Measurements from ENCODE around the gene CCDC157. TPM values are rescaled to one million over a fixed set of nuclear protein-coding genes. Genes with fewer than 3 reads are reported as not detected.

CCDC157 gene
- total and polyA plus RNA-seq, 9 of the 15 experiments (the other 6 are each of a cell fraction or from before 2014, with no cell fraction given), result 0.04 to 1.3 (median 0.68) TPM

DNA sequence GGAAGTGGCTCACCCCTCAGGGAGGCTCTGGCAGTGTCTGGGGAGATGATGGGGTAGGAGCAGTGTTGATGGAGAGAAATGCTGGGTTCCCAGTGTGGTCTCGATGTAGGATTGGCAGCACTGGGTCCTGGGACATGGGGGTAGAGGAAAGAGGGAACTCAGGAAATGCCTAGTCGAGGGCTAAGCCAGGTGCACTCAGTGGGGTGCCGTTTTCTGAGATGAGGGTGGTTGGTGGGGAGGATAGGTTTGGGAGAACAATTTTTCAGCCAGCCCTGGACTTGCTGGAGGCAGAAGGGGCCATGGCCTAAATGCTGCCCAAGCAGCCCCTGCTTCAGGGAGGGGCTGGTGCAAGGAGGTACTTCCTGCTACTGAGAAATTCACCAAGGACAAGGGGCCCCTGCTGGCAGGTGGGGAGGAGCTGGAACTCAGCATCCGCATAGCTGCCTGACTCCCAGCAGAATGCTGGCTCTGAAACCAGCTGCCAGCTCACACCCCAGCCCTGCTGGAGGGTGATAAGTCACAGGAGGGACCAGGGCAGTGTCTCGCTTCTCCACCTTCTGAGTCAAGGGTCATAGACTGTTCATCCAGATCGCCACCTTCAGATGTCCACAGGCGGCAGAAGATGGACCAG is 6.0 kb downstream of the CCDC157 start:
- no peak overlapping the region for H3K4me3 ChIP-seq
- peak; percentile 69 for ATAC-seq
- no peak for FAIRE-seq
- no peak overlapping the region for H3K4me2 ChIP-seq (ENCODE audit: insufficient read depth, low read length)
- intact Hi-C loops (cut with micrococcal nuclease) (no loop called here), in situ Hi-C loops (cut with MboI) (no loop called here)
- H3K4me1 ChIP-seq (replicated peaks in 1 of 2; ENCODE audit: control insufficient read depth in 2 of 2, insufficient read depth in 2 of 2, low read length in 2 of 2), result peaks cover 0 to 4% of the 10 kb centered on the region in 2 experiments; a peak in 3 of 5 replicates
- TF ChIP-seq ADNP (tag; IDR thresholded peaks at IDR 0.05) (no peak), CBFA2T3 (IDR thresholded peaks at IDR 0.05) (peak; percentile 68), CBFA2T2 (conservative IDR thresholded peaks at IDR 0.05) (peak; percentile 43), NCOR1 (IDR thresholded peaks at IDR 0.05) (0 out of 2 replicates have a peak, but pooled peaks have one; percentile 10), CEBPG (CRISPR knock-in tag; IDR thresholded peaks at IDR 0.05) (no peak), CEBPG (tag; conservative IDR thresholded peaks at IDR 0.05 in 1 of 2, IDR thresholded peaks at IDR 0.05 in 1 of 2) (no peak), TCF3 (CRISPR knock-in tag; IDR thresholded peaks at IDR 0.05) (peak; percentile 23; the same call in 1 of the 2 replicates), POLR2AphosphoS5 (IDR thresholded peaks at IDR 0.05; ENCODE audit: control insufficient read depth, insufficient read depth, low read depth, low read length) (peak; percentile 30; the same call in 1 of the 2 replicates)
- DNase-seq (ENCODE audit: extremely low read depth in 1 of 4, low spot score in 3 of 4), result peak; percentile 31 to 60 (median 42)
- H3K27ac ChIP-seq (ENCODE audit: extremely low read depth, low read depth, low read length), result no peak overlapping the region
- H3K9me3 ChIP-seq (replicated peaks; ENCODE audit: control insufficient read depth, insufficient read depth, low read depth, low read length), result no peaks in the 10 kb centered on the region
- no peaks in the 10 kb centered on the region for H4K20me1 ChIP-seq (replicated peaks; ENCODE audit: control insufficient read depth, insufficient read depth, low read length)
- 7% methylated on average over 5 of the region's 7 CpGs for WGBS (ENCODE audit: insufficient coverage, low coverage, missing lambda C conversion rate)
- no peaks in the 10 kb centered on the region for H3K27me3 ChIP-seq (ENCODE audit: control insufficient read depth in 2 of 2, insufficient read depth in 2 of 2, low read length in 2 of 2)
- ChIA-PET POLR2A (interaction anchor here (1.0 kb wide), 1 partner anchor 59 kb away, joined by 3 read pairs; no protein-coding TSS in a partner anchor), CTCF (ENCODE audit: low intra/inter-chr PET ratio) (no interaction called here)
- BruUV-seq (replicated peaks), result no TSS peak
- H3K9ac ChIP-seq (ENCODE audit: insufficient read depth in 1 of 2, low read depth in 2 of 2, low read length in 2 of 2), result no peak overlapping the region; a peak in 1 of 4 replicates
- no peaks in the 10 kb centered on the region for H3K9me1 ChIP-seq (ENCODE audit: control insufficient read depth, insufficient read depth, low read length)
- H2AFZ ChIP-seq (ENCODE audit: low read depth, low read length), result no peak overlapping the region
- no peaks in the 10 kb centered on the region for H3K79me2 ChIP-seq (ENCODE audit: control insufficient read depth, insufficient read depth, low read length)
- H3K36me3 ChIP-seq (ENCODE audit: control insufficient read depth, insufficient read depth, low read length), result no peaks in the 10 kb centered on the region
